GM19238 (cell line): ENCODE measurements around the gene TWSG1.
"Not testable (repeated sequence)": the region's sequence is repeated elsewhere in the genome, so short reads cannot be mapped to it uniquely, and the experiment has no call there.

Source experiments
- DNase-seq: peaks from one replicate; pipeline ENCODE4 v3.0.0; 2011; ENCODE audit warnings: low spot score; ENCODE audit not compliant: insufficient read length

The TWSG1 gene

GRCh38 chr18:9450920-9451319 lies 116.3 kb downstream of the TWSG1 start:
- not testable (repeated sequence) for DNase-seq
